ENCODE data around the gene NFIA. TPM values are rescaled to one million over a fixed set of nuclear protein-coding genes. Genes with fewer than 3 reads are reported as not detected.

Gene NFIA
- total RNA-seq, 1 experiment from 2014 or later, result 20.9 TPM

DNA sequence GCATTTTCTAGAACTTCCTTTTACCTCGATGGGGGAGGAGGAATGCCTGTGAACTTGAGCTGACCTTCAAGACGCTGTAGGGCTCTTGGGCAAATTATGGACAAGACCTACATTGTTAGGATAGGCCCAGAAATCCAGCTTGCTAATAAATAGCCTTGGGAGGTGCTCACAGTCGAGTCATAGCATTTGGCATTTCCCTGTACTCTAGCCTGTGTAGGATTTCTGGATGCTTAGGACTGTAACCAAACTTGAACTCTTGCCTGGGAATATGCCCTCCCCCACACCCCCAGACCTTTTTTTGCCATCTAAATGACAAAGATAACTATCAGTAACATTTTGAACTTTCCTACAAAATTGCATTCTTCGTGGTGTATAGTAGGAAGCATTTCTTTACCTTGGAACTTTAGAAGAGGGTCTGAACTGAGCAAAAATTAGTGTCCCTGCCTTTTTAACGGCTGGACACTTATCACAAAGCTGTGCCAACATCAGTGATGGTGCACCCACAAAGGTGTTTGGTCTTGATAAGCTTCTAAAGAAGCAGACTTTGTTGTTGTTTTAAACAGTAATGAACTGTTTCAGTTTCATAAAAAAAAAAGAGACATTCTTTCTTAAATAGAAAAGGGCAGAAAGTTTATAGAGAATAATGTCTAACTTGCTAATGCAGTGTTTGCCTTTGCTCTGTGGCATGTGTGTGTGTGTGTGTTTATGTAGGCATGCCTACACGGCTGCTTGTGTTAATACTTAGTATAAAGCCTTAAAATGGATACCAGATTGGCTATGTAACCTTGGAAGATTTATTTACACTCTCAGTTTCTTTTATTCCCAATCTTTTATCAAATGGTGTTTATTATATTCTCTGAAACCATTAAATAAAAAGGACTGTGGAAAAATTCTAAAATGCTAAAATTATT lies 88.2 kb downstream of the NFIA start:
- Histone ChIP-seq H3K4me1 (ENCODE audit: control insufficient read depth, insufficient read depth, low read length) (peaks cover 12% of the 10 kb centered on the region), H3K36me3 (ENCODE audit: control insufficient read depth, insufficient read depth, low read length) (no peaks in the 10 kb centered on the region), H3K4me3 (ENCODE audit: low read depth in 2 of 2, low read length in 2 of 2) (no peak overlapping the region), H3K9me3 (ENCODE audit: control insufficient read depth, insufficient read depth, low read depth, low read length) (no peaks in the 10 kb centered on the region), H3K27me3 (ENCODE audit: control insufficient read depth, insufficient read depth, low read length) (no peaks in the 10 kb centered on the region), H3K27ac (ENCODE audit: low read length) (peak overlapping the region; percentile 14; the same call in 1 of the 2 replicates)
- DNase-seq (ENCODE audit: low read depth, low spot score), result no peak
- intact Hi-C loops (cut with micrococcal nuclease; ENCODE audit: unreplicated experiment), result no loop called here
- ATAC-seq, result peak; percentile 80
- in situ Hi-C loops (cut with HindIII; ENCODE audit: low pct_unique_long_range_greater_than_20kb, low sequenced_read_pairs), result no loop called here
- ChIA-PET CTCF (no interaction called here), POLR2A (interaction anchor here (0.7 kb wide), 1 partner anchor 114 kb away, joined by 4 read pairs; no protein-coding TSS in a partner anchor)
- TF ChIP-seq POLR2AphosphoS5 (IDR thresholded peaks at IDR 0.05; ENCODE audit: low read depth, low read length) (no peak), SIN3A (IDR thresholded peaks at IDR 0.05; ENCODE audit: borderline replicate concordance, insufficient read depth, low read depth, low read length) (no peak), TCF7L2 (IDR thresholded peaks at IDR 0.05; ENCODE audit: low read depth, low read length) (no peak)
- TF ChIP-seq, protein P1, sequence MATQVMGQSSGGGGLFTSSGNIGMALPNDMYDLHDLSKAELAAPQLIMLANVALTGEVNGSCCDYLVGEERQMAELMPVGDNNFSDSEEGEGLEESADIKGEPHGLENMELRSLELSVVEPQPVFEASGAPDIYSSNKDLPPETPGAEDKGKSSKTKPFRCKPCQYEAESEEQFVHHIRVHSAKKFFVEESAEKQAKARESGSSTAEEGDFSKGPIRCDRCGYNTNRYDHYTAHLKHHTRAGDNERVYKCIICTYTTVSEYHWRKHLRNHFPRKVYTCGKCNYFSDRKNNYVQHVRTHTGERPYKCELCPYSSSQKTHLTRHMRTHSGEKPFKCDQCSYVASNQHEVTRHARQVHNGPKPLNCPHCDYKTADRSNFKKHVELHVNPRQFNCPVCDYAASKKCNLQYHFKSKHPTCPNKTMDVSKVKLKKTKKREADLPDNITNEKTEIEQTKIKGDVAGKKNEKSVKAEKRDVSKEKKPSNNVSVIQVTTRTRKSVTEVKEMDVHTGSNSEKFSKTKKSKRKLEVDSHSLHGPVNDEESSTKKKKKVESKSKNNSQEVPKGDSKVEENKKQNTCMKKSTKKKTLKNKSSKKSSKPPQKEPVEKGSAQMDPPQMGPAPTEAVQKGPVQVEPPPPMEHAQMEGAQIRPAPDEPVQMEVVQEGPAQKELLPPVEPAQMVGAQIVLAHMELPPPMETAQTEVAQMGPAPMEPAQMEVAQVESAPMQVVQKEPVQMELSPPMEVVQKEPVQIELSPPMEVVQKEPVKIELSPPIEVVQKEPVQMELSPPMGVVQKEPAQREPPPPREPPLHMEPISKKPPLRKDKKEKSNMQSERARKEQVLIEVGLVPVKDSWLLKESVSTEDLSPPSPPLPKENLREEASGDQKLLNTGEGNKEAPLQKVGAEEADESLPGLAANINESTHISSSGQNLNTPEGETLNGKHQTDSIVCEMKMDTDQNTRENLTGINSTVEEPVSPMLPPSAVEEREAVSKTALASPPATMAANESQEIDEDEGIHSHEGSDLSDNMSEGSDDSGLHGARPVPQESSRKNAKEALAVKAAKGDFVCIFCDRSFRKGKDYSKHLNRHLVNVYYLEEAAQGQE (IDR thresholded peaks at IDR 0.05; ENCODE audit: insufficient read depth in 1 of 2, low read depth in 2 of 2, low read length in 1 of 2), result no peak
- TF ChIP-seq, protein P2, sequence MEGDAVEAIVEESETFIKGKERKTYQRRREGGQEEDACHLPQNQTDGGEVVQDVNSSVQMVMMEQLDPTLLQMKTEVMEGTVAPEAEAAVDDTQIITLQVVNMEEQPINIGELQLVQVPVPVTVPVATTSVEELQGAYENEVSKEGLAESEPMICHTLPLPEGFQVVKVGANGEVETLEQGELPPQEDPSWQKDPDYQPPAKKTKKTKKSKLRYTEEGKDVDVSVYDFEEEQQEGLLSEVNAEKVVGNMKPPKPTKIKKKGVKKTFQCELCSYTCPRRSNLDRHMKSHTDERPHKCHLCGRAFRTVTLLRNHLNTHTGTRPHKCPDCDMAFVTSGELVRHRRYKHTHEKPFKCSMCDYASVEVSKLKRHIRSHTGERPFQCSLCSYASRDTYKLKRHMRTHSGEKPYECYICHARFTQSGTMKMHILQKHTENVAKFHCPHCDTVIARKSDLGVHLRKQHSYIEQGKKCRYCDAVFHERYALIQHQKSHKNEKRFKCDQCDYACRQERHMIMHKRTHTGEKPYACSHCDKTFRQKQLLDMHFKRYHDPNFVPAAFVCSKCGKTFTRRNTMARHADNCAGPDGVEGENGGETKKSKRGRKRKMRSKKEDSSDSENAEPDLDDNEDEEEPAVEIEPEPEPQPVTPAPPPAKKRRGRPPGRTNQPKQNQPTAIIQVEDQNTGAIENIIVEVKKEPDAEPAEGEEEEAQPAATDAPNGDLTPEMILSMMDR (IDR thresholded peaks at IDR 0.05), result no peak
- BruUV-seq (replicated peaks), result no TSS peak

DNA sequence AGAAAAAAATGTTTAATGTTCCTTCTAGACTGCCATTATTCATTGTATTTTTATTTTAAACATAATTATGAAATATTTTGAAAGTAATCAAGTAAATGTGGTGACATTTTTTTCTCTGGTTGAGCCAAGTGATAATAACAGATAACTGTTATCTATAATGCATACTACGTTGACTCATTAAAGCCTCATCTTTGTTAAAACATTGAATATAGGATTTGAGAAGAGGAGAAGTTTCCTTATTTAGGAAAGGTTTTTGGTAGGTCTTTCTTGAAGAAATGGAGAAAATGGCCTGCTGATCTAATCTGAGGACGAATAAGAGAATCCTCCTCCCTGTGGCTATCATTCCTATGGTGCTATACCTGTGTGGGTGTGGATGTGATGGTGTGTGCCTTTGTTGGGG lies 89.0 kb downstream of the NFIA start:
- ChIA-PET CTCF (no interaction called here), POLR2A (no interaction called here)
- intact Hi-C loops (cut with micrococcal nuclease; ENCODE audit: unreplicated experiment) (no loop called here), in situ Hi-C loops (cut with HindIII; ENCODE audit: low pct_unique_long_range_greater_than_20kb, low sequenced_read_pairs) (no loop called here)
- H3K36me3 ChIP-seq (ENCODE audit: control insufficient read depth, insufficient read depth, low read length), result no peaks in the 10 kb centered on the region
- peaks cover 12% of the 10 kb centered on the region for H3K4me1 ChIP-seq (ENCODE audit: control insufficient read depth, insufficient read depth, low read length)
- no TSS peak for BruUV-seq (replicated peaks)
- DNase-seq (ENCODE audit: low read depth, low spot score) (no peak), ATAC-seq (no peak)
- H3K9me3 ChIP-seq (ENCODE audit: control insufficient read depth, insufficient read depth, low read depth, low read length), result no peaks in the 10 kb centered on the region
- H3K4me3 ChIP-seq (ENCODE audit: low read depth in 2 of 2, low read length in 2 of 2), result no peak overlapping the region
- no peaks in the 10 kb centered on the region for H3K27me3 ChIP-seq (ENCODE audit: control insufficient read depth, insufficient read depth, low read length)
- H3K27ac ChIP-seq (ENCODE audit: low read length), result no peak overlapping the region
- TF ChIP-seq, protein P2 (IDR thresholded peaks at IDR 0.05), result no peak
- TF ChIP-seq TCF7L2 (IDR thresholded peaks at IDR 0.05; ENCODE audit: low read depth, low read length), result no peak
- TF ChIP-seq, protein P1 (IDR thresholded peaks at IDR 0.05; ENCODE audit: insufficient read depth in 1 of 2, low read depth in 2 of 2, low read length in 1 of 2), result no peak
- TF ChIP-seq SIN3A (IDR thresholded peaks at IDR 0.05; ENCODE audit: borderline replicate concordance, insufficient read depth, low read depth, low read length), result no peak
- no peak for TF ChIP-seq POLR2AphosphoS5 (IDR thresholded peaks at IDR 0.05; ENCODE audit: low read depth, low read length)

Measured in Panc1 (cell line).